ENCODE measurements around the gene ZBTB18. TPM values are rescaled to one million over a fixed set of nuclear protein-coding genes. Genes with fewer than 3 reads are reported as not detected.
A peak's percentile ranks its signal among the peaks of the same experiment; 100 is the strongest.

The ZBTB18 gene
- total RNA-seq, 1 donor from 2014 or later: 30.1 TPM

DNA sequence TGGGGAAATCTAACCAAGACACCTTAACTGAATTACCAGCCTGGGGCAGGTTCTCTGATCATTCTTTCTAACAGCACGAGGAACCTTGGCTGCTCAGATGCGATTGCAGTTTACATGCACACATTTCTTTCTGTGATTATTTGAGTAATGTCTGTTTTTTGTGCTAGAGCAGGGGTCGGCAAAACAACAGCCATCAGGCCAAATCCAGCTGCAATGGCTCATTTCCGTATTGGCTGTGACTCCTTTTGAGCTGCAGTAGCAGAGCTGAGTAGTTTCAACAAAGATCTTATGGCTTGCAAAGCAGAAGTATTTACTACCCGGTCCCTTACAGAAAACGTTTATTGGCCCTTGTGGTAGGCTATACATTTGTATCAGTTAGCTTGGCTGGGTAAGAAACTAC is 37.1 kb downstream of the ZBTB18 start:
- TF ChIP-seq, protein P1, sequence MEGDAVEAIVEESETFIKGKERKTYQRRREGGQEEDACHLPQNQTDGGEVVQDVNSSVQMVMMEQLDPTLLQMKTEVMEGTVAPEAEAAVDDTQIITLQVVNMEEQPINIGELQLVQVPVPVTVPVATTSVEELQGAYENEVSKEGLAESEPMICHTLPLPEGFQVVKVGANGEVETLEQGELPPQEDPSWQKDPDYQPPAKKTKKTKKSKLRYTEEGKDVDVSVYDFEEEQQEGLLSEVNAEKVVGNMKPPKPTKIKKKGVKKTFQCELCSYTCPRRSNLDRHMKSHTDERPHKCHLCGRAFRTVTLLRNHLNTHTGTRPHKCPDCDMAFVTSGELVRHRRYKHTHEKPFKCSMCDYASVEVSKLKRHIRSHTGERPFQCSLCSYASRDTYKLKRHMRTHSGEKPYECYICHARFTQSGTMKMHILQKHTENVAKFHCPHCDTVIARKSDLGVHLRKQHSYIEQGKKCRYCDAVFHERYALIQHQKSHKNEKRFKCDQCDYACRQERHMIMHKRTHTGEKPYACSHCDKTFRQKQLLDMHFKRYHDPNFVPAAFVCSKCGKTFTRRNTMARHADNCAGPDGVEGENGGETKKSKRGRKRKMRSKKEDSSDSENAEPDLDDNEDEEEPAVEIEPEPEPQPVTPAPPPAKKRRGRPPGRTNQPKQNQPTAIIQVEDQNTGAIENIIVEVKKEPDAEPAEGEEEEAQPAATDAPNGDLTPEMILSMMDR (IDR thresholded peaks at IDR 0.05): no peak
- TF ChIP-seq EZH2 (IDR thresholded peaks at IDR 0.05) (no peak), EZH2phosphoT487 (IDR thresholded peaks at IDR 0.05) (no peak)
- peaks cover 6% of the 10 kb centered on the region for H3F3A ChIP-seq (ENCODE audit: low read depth)
- Mint-ChIP-seq H3K4me3 (no peak overlapping the region), H3K27ac (peak overlapping the region; percentile 61), H3K36me3 (no peaks in the 10 kb centered on the region), H3K4me1 (peaks cover 21% of the 10 kb centered on the region), H3K27me3 (ENCODE audit: insufficient read depth, low read depth) (peaks cover 9% of the 10 kb centered on the region), H3K9me3 (peaks cover 3% of the 10 kb centered on the region)
- no peaks in the 10 kb centered on the region for H3K27me3 ChIP-seq
- no peak overlapping the region for H3K9ac ChIP-seq
- peaks cover 6% of the 10 kb centered on the region for H3K4me1 ChIP-seq
- H3K9me3 ChIP-seq (ENCODE audit: low read depth): no peaks in the 10 kb centered on the region
- peak overlapping the region; percentile 40 for H2AFZ ChIP-seq (replicated peaks)
- no peak for DNase-seq (ENCODE audit: low spot score)
- H3K27ac ChIP-seq: no peak overlapping the region
- no peaks in the 10 kb centered on the region for H3K36me3 ChIP-seq
- no peak overlapping the region for H3K4me3 ChIP-seq
- H3K79me2 ChIP-seq (ENCODE audit: low read depth): no peaks in the 10 kb centered on the region
- no peaks in the 10 kb centered on the region for H4K20me1 ChIP-seq (ENCODE audit: low read depth)
- H3K4me2 ChIP-seq: no peak overlapping the region

DNA sequence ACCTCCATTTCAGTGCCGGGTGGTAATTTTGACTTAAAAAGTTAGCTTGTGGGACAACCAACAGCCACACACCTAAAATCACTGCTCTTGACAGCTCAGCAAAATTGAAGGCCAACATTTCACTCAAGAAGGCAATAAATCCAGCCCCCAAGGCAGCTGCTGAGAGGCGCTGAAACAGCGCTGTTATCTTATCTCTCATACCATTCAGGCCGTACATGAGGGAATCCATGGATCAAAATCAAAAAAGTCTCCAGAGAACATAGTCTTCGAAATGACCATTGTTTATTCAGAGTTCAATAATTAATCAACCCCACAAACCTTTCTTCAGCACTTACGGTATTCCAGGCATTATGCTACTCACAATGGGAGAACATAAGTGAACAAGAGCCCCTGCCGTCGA is 38.5 kb downstream of the ZBTB18 start:
- H3K9me3 ChIP-seq (ENCODE audit: low read depth): no peaks in the 10 kb centered on the region
- H3K27ac Mint-ChIP-seq: no peak overlapping the region
- H3K4me3 Mint-ChIP-seq: no peak overlapping the region
- no peak overlapping the region for H3K27ac ChIP-seq
- H2AFZ ChIP-seq (replicated peaks): no peak overlapping the region
- H3K79me2 ChIP-seq (ENCODE audit: low read depth): no peaks in the 10 kb centered on the region
- H3K27me3 ChIP-seq: no peaks in the 10 kb centered on the region
- no peak overlapping the region for H3K4me2 ChIP-seq
- H4K20me1 ChIP-seq (ENCODE audit: low read depth): no peaks in the 10 kb centered on the region
- H3K27me3 Mint-ChIP-seq (ENCODE audit: insufficient read depth, low read depth): peaks cover 6% of the 10 kb centered on the region
- no peak overlapping the region for H3K4me3 ChIP-seq
- TF ChIP-seq EZH2phosphoT487 (IDR thresholded peaks at IDR 0.05) (no peak), EZH2 (IDR thresholded peaks at IDR 0.05) (no peak)
- TF ChIP-seq, protein P1 (IDR thresholded peaks at IDR 0.05): no peak
- H3K9me3 Mint-ChIP-seq: peaks cover 3% of the 10 kb centered on the region
- no peaks in the 10 kb centered on the region for H3K36me3 ChIP-seq
- H3F3A ChIP-seq (ENCODE audit: low read depth): peaks cover 6% of the 10 kb centered on the region
- no peak for DNase-seq (ENCODE audit: low spot score)
- H3K4me1 ChIP-seq: peaks cover 6% of the 10 kb centered on the region
- H3K36me3 Mint-ChIP-seq: no peaks in the 10 kb centered on the region
- no peak overlapping the region for H3K9ac ChIP-seq
- peaks cover 23% of the 10 kb centered on the region for H3K4me1 Mint-ChIP-seq

DNA sequence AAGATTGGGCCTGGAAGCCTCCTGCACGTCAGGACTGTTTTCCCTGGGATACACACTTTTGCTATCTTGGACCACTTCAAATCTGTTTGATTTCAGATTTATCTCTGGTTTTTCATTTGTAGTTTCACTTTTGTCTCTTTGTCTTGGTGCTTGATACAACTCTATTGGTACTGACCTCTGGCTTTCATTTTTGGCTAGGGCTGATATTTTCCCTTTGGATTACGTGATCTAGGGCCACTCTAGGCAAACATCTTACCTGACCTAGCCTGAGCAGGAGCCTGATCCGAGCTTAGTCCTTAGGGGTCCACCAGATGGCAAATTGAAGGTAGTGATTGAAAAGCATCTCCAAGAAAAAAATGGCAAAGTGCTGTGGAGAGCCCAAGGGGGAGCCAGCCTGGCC is 39.6 kb downstream of the ZBTB18 start:
- H3K4me3 Mint-ChIP-seq: no peak overlapping the region
- Histone ChIP-seq H3K27me3 (no peaks in the 10 kb centered on the region), H3K9ac (no peak overlapping the region), H3K4me3 (no peak overlapping the region), H3K27ac (no peak overlapping the region), H3K4me2 (no peak overlapping the region), H2AFZ (replicated peaks) (no peak overlapping the region), H3K9me3 (ENCODE audit: low read depth) (no peaks in the 10 kb centered on the region), H4K20me1 (ENCODE audit: low read depth) (no peaks in the 10 kb centered on the region), H3K4me1 (peaks cover 6% of the 10 kb centered on the region), H3F3A (ENCODE audit: low read depth) (peaks cover 6% of the 10 kb centered on the region), H3K36me3 (no peaks in the 10 kb centered on the region), H3K79me2 (ENCODE audit: low read depth) (no peaks in the 10 kb centered on the region)
- TF ChIP-seq, protein P1 (IDR thresholded peaks at IDR 0.05): no peak
- TF ChIP-seq EZH2phosphoT487 (IDR thresholded peaks at IDR 0.05) (no peak), EZH2 (IDR thresholded peaks at IDR 0.05) (no peak)
- H3K4me1 Mint-ChIP-seq: peaks cover 23% of the 10 kb centered on the region
- peaks cover 3% of the 10 kb centered on the region for H3K9me3 Mint-ChIP-seq
- peaks cover 3% of the 10 kb centered on the region for H3K27me3 Mint-ChIP-seq (ENCODE audit: insufficient read depth, low read depth)
- H3K27ac Mint-ChIP-seq: no peak overlapping the region
- DNase-seq (ENCODE audit: low spot score): no peak
- H3K36me3 Mint-ChIP-seq: no peaks in the 10 kb centered on the region

All from neural progenitor cell (in vitro differentiated cells).